ENCODE results near the gene DNAH10.

Gene DNAH10

GRCh38 chr12:123933214-123933613 lies 171.1 kb downstream of the DNAH10 start:
- DNase-seq (ENCODE audit: low spot score) (no peak), ATAC-seq (ENCODE audit: low read depth) (no peak)
- no peaks in the 10 kb centered on the region for H3K4me1 ChIP-seq (ENCODE audit: insufficient read depth, poor library complexity, severe bottlenecking)
- no peaks in the 10 kb centered on the region for H3K36me3 ChIP-seq (ENCODE audit: low read depth)
- H3K4me3 ChIP-seq (ENCODE audit: severe bottlenecking): no peak overlapping the region
- TF ChIP-seq CTCF (IDR thresholded peaks at IDR 0.05; ENCODE audit: poor library complexity, severe bottlenecking): no peak
- no peak overlapping the region for H3K27ac ChIP-seq (ENCODE audit: poor library complexity, severe bottlenecking)
- no peaks in the 10 kb centered on the region for H3K9me3 ChIP-seq (ENCODE audit: severe bottlenecking)
- peaks cover 15% of the 10 kb centered on the region for H3K27me3 ChIP-seq (ENCODE audit: insufficient read depth, poor library complexity, severe bottlenecking)

- DNase-seq (ENCODE audit: low spot score) (no peak), ATAC-seq (ENCODE audit: low read depth) (no peak)
- Histone ChIP-seq H3K36me3 (ENCODE audit: low read depth) (no peaks in the 10 kb centered on the region), H3K4me1 (ENCODE audit: insufficient read depth, poor library complexity, severe bottlenecking) (no peaks in the 10 kb centered on the region), H3K4me3 (ENCODE audit: severe bottlenecking) (no peak overlapping the region), H3K27me3 (ENCODE audit: insufficient read depth, poor library complexity, severe bottlenecking) (peaks cover 15% of the 10 kb centered on the region), H3K9me3 (ENCODE audit: severe bottlenecking) (no peaks in the 10 kb centered on the region), H3K27ac (ENCODE audit: poor library complexity, severe bottlenecking) (no peak overlapping the region)
- TF ChIP-seq CTCF (IDR thresholded peaks at IDR 0.05; ENCODE audit: poor library complexity, severe bottlenecking): no peak
These were observed 172.0 kb downstream of the DNAH10 start for GRCh38 chr12:123934016-123934620.

- TF ChIP-seq CTCF (IDR thresholded peaks at IDR 0.05; ENCODE audit: poor library complexity, severe bottlenecking): no peak
- Histone ChIP-seq H3K9me3 (ENCODE audit: severe bottlenecking) (no peaks in the 10 kb centered on the region), H3K4me3 (ENCODE audit: severe bottlenecking) (no peak overlapping the region), H3K36me3 (ENCODE audit: low read depth) (no peaks in the 10 kb centered on the region), H3K27me3 (ENCODE audit: insufficient read depth, poor library complexity, severe bottlenecking) (peaks cover 15% of the 10 kb centered on the region), H3K4me1 (ENCODE audit: insufficient read depth, poor library complexity, severe bottlenecking) (no peaks in the 10 kb centered on the region), H3K27ac (ENCODE audit: poor library complexity, severe bottlenecking) (no peak overlapping the region)
- ATAC-seq (ENCODE audit: low read depth): peak; percentile 55
- DNase-seq (ENCODE audit: low spot score): no peak
These were observed 172.7 kb downstream of the DNAH10 start for GRCh38 chr12:123934829-123935228.

- no peak for DNase-seq (ENCODE audit: low spot score)
- no peak overlapping the region for H3K27ac ChIP-seq (ENCODE audit: poor library complexity, severe bottlenecking)
- H3K4me3 ChIP-seq (ENCODE audit: severe bottlenecking): no peak overlapping the region
- no peak for TF ChIP-seq CTCF (IDR thresholded peaks at IDR 0.05; ENCODE audit: poor library complexity, severe bottlenecking)
- no peaks in the 10 kb centered on the region for H3K36me3 ChIP-seq (ENCODE audit: low read depth)
- H3K9me3 ChIP-seq (ENCODE audit: severe bottlenecking): no peaks in the 10 kb centered on the region
- ATAC-seq (ENCODE audit: low read depth): no peak
- no peaks in the 10 kb centered on the region for H3K4me1 ChIP-seq (ENCODE audit: insufficient read depth, poor library complexity, severe bottlenecking)
- peaks cover 15% of the 10 kb centered on the region for H3K27me3 ChIP-seq (ENCODE audit: insufficient read depth, poor library complexity, severe bottlenecking)
These were observed 173.9 kb downstream of the DNAH10 start for GRCh38 chr12:123935956-123936355.

GRCh38 chr12:123936471-123936870 lies 174.4 kb downstream of the DNAH10 start:
- TF ChIP-seq CTCF (IDR thresholded peaks at IDR 0.05; ENCODE audit: poor library complexity, severe bottlenecking): no peak
- DNase-seq (ENCODE audit: low spot score) (no peak), ATAC-seq (ENCODE audit: low read depth) (no peak)
- no peaks in the 10 kb centered on the region for H3K4me1 ChIP-seq (ENCODE audit: insufficient read depth, poor library complexity, severe bottlenecking)
- H3K27me3 ChIP-seq (ENCODE audit: insufficient read depth, poor library complexity, severe bottlenecking): peaks cover 15% of the 10 kb centered on the region
- no peaks in the 10 kb centered on the region for H3K9me3 ChIP-seq (ENCODE audit: severe bottlenecking)
- peaks cover under 1% of the 10 kb centered on the region; the same call in 1 of the 2 replicates for H3K36me3 ChIP-seq (ENCODE audit: low read depth)
- no peak overlapping the region for H3K4me3 ChIP-seq (ENCODE audit: severe bottlenecking)
- no peak overlapping the region for H3K27ac ChIP-seq (ENCODE audit: poor library complexity, severe bottlenecking)
